ENCODE results near the gene PRSS38. TPM values are rescaled to one million over a fixed set of nuclear protein-coding genes. Genes with fewer than 3 reads are reported as not detected.
A peak's percentile ranks its signal among the peaks of the same experiment; 100 is the strongest.

Gene PRSS38
- polyA plus RNA-seq, 3 donors: not detected

DNA sequence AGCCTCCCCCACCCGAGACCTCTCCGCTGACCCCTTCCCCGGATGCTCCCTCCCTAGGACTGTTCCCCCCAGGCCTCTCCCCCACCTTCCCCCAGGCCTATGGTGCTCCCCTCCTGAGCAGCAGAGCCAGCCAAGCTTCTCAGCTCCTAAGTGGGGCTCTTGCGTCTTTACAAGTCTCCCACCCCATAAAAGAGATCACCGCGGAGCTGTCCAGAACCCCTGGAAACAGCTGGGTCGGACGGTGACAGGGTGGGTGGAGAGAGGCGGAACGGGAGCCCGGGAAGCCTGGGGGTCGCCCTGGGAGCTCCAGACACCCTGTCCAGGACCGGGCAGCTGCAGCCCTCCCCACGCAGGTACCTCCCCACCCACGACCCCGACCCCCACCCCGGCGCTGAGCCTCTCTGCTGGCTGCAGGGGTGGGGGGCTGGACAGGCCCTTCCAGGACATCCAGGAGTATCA, 71.1 kb downstream of the PRSS38 start:
- Mint-ChIP-seq H3K27me3 (ENCODE audit: low read depth in 3 of 3) (peaks cover 2 to 4% (median 3%) of the 10 kb centered on the region in 3 donors), H3K4me3 (peak overlapping the region; percentile 72 to 75), H3K9me3 (peaks cover 0 to 1% (median 0%) of the 10 kb centered on the region in 7 donors), H3K4me1 (peaks cover 12% of the 10 kb centered on the region), H3K27ac (no peak overlapping the region), H3K36me3 (no peaks in the 10 kb centered on the region)
- Histone ChIP-seq H3K9ac (ENCODE audit: insufficient read depth, low read length, poor library complexity, severe bottlenecking) (peak overlapping the region; percentile 77), H2AFZ (ENCODE audit: insufficient read depth, low read depth, low read length, poor library complexity, severe bottlenecking) (peak overlapping the region; percentile 99), H3K4me3 (replicated peaks in 1 of 3; ENCODE audit: low read depth in 2 of 3, low read length in 3 of 3) (peak overlapping the region; percentile 55 to 81 (median 71)), H3K27ac (ENCODE audit: low read depth in 1 of 2, low read length in 2 of 2) (peak overlapping the region in 1 of 2 donors; percentile 64), H3K36me3 (replicated peaks in 1 of 2; ENCODE audit: control insufficient read depth in 1 of 2, insufficient read depth in 2 of 2, low read length in 2 of 2) (no peaks in the 10 kb centered on the region), H3K4me1 (ENCODE audit: control insufficient read depth in 1 of 2, insufficient read depth in 2 of 2, low read length in 2 of 2) (peaks cover 5 to 23% of the 10 kb centered on the region in 2 donors), H4K20me1 (ENCODE audit: insufficient read depth, low read length) (no peaks in the 10 kb centered on the region), H3K79me2 (ENCODE audit: insufficient read depth, low read length) (no peaks in the 10 kb centered on the region), H3K27me3 (ENCODE audit: control insufficient read depth in 2 of 2, insufficient read depth in 2 of 2, low read length in 2 of 2) (peaks cover 0 to 4% of the 10 kb centered on the region in 2 donors), H3K4me2 (replicated peaks; ENCODE audit: extremely low read depth, low read length, poor library complexity, severe bottlenecking) (peak overlapping the region; percentile 93), H3K9me3 (replicated peaks in 1 of 2; ENCODE audit: control insufficient read depth in 1 of 2, insufficient read depth in 1 of 2, low read length in 2 of 2) (no peaks in the 10 kb centered on the region)
- intact Hi-C loops (cut with micrococcal nuclease): no loop called here
- WGBS (ENCODE audit: insufficient coverage): 78% methylated on average over 3 of the region's 18 CpGs
- no peak for DNase-seq
- no peak for TF ChIP-seq CTCF (IDR thresholded peaks at IDR 0.05)

- Histone ChIP-seq H3K4me2 (replicated peaks; ENCODE audit: extremely low read depth, low read length, poor library complexity, severe bottlenecking) (peak overlapping the region; percentile 93), H3K36me3 (replicated peaks in 1 of 2; ENCODE audit: control insufficient read depth in 1 of 2, insufficient read depth in 2 of 2, low read length in 2 of 2) (no peaks in the 10 kb centered on the region), H3K4me1 (ENCODE audit: control insufficient read depth in 1 of 2, insufficient read depth in 2 of 2, low read length in 2 of 2) (peaks cover 5 to 23% of the 10 kb centered on the region in 2 donors), H3K79me2 (ENCODE audit: insufficient read depth, low read length) (no peaks in the 10 kb centered on the region), H4K20me1 (ENCODE audit: insufficient read depth, low read length) (no peaks in the 10 kb centered on the region), H3K27me3 (ENCODE audit: control insufficient read depth in 2 of 2, insufficient read depth in 2 of 2, low read length in 2 of 2) (peaks cover 0 to 4% of the 10 kb centered on the region in 2 donors), H2AFZ (ENCODE audit: insufficient read depth, low read depth, low read length, poor library complexity, severe bottlenecking) (peak overlapping the region; percentile 99), H3K4me3 (replicated peaks in 1 of 3; ENCODE audit: low read depth in 2 of 3, low read length in 3 of 3) (peak overlapping the region; percentile 55 to 81 (median 71)), H3K9me3 (replicated peaks in 1 of 2; ENCODE audit: control insufficient read depth in 1 of 2, insufficient read depth in 1 of 2, low read length in 2 of 2) (no peaks in the 10 kb centered on the region), H3K9ac (ENCODE audit: insufficient read depth, low read length, poor library complexity, severe bottlenecking) (peak overlapping the region; percentile 77), H3K27ac (ENCODE audit: low read depth in 1 of 2, low read length in 2 of 2) (peak overlapping the region in 1 of 2 donors; percentile 64)
- Mint-ChIP-seq H3K27me3 (ENCODE audit: low read depth in 3 of 3) (peaks cover 2 to 4% (median 3%) of the 10 kb centered on the region in 3 donors), H3K9me3 (peaks cover 0 to 1% (median 0%) of the 10 kb centered on the region in 7 donors), H3K36me3 (no peaks in the 10 kb centered on the region), H3K4me1 (peaks cover 12% of the 10 kb centered on the region), H3K27ac (no peak overlapping the region), H3K4me3 (peak overlapping the region; percentile 72 to 84)
- intact Hi-C loops (cut with micrococcal nuclease): no loop called here
- WGBS (ENCODE audit: insufficient coverage): 4% methylated on average over 14 of the region's 30 CpGs
- TF ChIP-seq CTCF (IDR thresholded peaks at IDR 0.05): no peak
- DNase-seq: peak in 1 of 3 donors; percentile 1
Observed at GRCh38 chr1:227886993-227887696, 71.7 kb downstream of the PRSS38 start.

Data from CD14-positive monocyte (primary cell).